GM12872 (cell line): Measurements from ENCODE around the gene NELL2.

ENCODE experiments used
- TF ChIP-seq, protein P1 (sequence below): IDR thresholded peaks from 3 replicates; pipeline ENCODE4 v1.5.1; 2011; ENCODE audit warnings: low read depth, mild to moderate bottlenecking, low read length, moderate library complexity; ENCODE audit not compliant: insufficient read depth

The NELL2 gene

DNA sequence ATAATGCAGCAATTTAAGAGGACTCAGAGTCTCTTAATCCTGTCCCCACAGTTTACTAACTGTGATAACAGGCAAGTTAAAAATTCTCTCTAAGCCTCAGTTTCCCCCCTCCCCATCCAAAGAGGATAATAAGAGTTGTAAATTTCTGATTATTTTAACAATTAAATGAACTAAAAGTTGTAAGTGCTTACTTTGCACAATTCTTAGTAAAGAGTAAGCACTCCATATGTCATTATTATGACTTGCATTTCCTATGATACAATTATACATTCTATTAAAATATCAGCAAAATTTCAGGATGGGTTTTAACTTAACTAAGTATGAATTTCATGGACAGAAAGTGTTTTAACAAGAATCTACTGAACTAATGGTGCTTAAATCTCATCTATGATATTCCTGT is 80.1 kb downstream of the NELL2 start:
- TF ChIP-seq, protein P1, sequence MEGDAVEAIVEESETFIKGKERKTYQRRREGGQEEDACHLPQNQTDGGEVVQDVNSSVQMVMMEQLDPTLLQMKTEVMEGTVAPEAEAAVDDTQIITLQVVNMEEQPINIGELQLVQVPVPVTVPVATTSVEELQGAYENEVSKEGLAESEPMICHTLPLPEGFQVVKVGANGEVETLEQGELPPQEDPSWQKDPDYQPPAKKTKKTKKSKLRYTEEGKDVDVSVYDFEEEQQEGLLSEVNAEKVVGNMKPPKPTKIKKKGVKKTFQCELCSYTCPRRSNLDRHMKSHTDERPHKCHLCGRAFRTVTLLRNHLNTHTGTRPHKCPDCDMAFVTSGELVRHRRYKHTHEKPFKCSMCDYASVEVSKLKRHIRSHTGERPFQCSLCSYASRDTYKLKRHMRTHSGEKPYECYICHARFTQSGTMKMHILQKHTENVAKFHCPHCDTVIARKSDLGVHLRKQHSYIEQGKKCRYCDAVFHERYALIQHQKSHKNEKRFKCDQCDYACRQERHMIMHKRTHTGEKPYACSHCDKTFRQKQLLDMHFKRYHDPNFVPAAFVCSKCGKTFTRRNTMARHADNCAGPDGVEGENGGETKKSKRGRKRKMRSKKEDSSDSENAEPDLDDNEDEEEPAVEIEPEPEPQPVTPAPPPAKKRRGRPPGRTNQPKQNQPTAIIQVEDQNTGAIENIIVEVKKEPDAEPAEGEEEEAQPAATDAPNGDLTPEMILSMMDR: no peak

DNA sequence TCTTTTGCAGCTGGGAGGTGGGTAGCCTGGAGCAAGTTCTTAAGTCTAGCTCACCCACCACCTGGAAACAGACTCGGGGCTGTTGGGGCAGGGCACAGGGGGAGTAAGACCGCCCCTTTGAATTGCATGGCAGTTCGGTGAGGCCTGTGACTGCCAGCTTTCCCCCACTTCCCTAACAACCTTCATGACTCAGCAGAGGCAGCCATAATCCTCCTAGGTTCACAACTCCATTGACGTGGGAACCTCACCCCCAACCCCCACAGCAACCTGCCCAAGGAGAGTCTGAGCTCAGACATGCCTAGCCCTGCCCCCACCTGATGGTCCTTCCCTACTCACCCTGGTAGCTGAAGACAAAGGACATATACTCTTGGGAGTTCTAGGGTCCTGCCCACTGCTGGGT is 87.4 kb downstream of the NELL2 start:
- TF ChIP-seq, protein P1: no peak

DNA sequence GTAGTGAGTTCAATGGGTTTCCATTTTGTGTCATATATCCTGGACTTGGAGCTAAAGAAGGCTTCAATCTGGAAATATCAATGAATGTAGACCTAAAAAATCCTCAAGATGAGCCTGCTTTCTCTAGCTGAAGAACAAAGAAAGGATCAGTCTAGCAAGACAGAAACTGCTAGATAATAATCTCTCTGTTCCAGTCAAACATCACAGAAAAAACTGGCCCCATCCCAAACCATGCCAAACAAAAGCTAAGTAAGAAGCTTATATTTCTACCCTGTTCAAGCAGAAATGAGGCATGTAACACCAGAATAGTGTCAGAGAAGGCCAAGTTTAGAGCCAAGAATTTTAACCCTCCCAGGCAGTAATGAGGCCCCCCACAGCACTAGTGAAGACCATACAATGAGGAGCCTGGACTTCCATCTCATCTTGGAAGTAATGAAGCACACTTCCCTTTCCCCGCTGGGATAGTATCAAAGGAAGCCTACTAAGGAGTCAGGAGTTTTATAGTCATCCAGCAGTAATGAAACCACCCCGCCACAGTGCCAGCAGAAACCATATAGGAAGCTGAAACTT is 95.8 kb downstream of the NELL2 start:
- TF ChIP-seq, protein P1: no peak

DNA sequence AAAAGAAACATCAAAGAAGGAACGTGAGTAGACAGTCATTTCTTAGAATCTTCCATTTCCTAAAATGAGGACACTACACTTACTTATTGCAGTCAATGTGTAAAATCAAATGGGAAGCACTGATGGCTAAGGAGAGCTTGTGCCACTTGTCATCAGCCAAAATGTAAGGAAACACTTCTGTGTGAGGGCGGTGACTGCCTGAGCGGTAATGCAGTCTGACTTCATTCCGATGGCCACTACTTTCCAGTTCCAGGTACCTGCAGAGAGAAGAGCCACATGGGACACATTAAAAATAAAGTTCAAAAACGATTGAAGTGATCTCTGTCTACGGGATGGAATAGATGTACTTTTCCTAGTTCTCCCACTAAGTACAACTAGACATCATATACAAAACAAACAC is 96.3 kb downstream of the NELL2 start:
- TF ChIP-seq, protein P1: no peak

DNA sequence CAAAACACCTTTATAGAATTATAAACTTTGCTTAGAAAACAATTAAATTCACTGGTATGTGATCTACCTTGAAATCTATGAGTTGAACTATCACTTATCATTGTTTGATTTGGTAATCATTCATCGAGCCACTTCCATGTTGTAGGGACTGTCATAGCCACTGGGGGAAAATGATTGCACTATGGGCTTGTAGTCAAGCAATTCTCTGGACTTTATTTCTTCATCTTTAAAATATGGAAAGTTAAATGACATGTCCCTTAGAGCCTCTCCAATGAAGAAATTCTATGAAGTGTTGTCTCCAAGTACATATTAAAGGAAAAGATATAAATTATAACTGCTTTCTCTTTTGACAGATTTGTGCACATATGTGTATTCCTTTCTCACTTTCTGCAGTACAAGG is 97.3 kb downstream of the NELL2 start:
- TF ChIP-seq, protein P1: no peak

DNA sequence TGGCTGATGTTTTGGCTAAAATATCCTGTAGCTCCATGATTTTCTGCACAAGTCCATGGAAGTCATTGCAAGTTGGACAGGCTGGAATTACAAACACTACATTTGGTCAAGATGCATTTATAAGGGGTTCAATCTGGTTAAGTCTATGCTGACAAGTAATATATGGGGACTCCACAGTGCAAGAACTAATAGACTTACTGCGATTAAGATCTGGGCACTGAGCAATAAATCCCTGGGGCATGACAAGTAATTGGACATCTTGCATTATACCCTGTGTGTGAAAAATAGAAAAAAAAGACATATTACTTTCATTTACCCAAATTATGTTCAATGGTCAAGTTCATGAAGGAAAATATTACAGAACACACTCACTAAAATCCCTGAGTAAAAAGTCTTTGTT is 99.1 kb downstream of the NELL2 start:
- TF ChIP-seq, protein P1: no peak

DNA sequence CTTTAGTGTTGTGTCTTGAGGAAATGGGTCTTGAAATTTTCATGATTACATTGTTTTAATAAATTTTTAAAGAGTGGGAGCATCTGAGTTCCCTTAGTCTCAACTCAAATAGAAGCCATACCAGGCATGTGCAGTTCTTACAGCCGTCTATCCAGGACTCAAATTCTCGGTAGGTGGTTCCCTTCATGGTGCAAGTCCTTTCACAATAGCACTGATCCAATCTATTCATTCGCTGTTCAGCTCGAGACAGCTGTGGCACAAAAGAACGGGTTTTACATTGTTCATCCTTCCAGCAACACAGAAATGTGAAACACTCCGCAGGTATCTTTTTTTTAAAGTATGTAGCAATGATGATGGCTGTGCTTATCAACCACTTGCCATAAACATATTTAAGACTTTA is 100.2 kb downstream of the NELL2 start:
- TF ChIP-seq, protein P1: no peak
